A549 treated with CpdA at 1 μM for 4 hours (cell line): ENCODE measurements around the gene NEK2. TPM values are rescaled to one million over a fixed set of nuclear protein-coding genes. Genes with fewer than 3 reads are reported as not detected.

Experiments
- total RNA-seq: library from RNA; stranded (reverse); fragments of 200-300 nt; extraction: Qiagen RNA extraction; gene quantifications from 5 replicates; pipeline ENCODE4 v1.2.3, GENCODE V29; 2022; ENCODE audit warnings: low read depth

NEK2 gene
- total RNA-seq = 38.5 to 58.4 TPM (median 46.4 TPM) in 5 replicates

GRCh38 chr1:211675230-211676105, at the start of gene NEK2:
TSS of gene NEK2 (minus strand) at chr1:211675621. CDS start at chr1:211675479, 142 bp downstream.

Other genes with a start within 250 kb of the NEK2 start
- not detected in 5 replicates for gene RD3, start 183.5 kb downstream of the NEK2 start, total RNA-seq
- 19.6 to 25.1 TPM (median 21.8 TPM) in 5 replicates for gene SLC30A1, start 96.5 kb downstream of the NEK2 start, total RNA-seq
- 22.7 to 36.2 TPM (median 34.6 TPM) in 5 replicates for gene LPGAT1, start 155.1 kb upstream of the NEK2 start, total RNA-seq